ENCODE results near the gene RAB25.
A peak's percentile ranks its signal among the peaks of the same experiment; 100 is the strongest.
"Not testable (repeated sequence)": the region's sequence is repeated elsewhere in the genome, so short reads cannot be mapped to it uniquely, and the experiment has no call there.

Gene RAB25

DNA sequence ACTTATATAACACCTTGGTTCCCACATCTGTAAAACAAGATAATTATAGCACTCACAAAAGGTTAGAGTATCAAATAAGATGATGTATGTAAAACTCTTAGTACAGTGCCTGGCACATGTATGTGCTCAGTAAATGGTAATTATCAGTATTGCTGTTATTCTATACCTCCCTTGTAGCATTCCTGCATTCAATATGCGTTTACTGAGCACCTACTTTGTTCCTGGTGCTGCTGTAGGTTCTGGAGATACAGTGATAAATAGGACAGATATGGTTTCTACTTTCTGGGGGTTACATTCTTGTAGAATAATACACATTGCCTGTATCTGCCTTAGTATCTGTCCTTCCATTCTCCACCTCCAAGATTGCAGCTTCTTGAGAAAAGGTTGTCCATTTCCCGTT, 39.0 kb upstream of the RAB25 start:
- H3K4me3 ChIP-seq (replicated peaks; ENCODE audit: low read depth, low read length), result no peak overlapping the region
- no peak for DNase-seq (ENCODE audit: low read depth)
- TF ChIP-seq, protein P1, sequence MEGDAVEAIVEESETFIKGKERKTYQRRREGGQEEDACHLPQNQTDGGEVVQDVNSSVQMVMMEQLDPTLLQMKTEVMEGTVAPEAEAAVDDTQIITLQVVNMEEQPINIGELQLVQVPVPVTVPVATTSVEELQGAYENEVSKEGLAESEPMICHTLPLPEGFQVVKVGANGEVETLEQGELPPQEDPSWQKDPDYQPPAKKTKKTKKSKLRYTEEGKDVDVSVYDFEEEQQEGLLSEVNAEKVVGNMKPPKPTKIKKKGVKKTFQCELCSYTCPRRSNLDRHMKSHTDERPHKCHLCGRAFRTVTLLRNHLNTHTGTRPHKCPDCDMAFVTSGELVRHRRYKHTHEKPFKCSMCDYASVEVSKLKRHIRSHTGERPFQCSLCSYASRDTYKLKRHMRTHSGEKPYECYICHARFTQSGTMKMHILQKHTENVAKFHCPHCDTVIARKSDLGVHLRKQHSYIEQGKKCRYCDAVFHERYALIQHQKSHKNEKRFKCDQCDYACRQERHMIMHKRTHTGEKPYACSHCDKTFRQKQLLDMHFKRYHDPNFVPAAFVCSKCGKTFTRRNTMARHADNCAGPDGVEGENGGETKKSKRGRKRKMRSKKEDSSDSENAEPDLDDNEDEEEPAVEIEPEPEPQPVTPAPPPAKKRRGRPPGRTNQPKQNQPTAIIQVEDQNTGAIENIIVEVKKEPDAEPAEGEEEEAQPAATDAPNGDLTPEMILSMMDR (IDR thresholded peaks at IDR 0.05; ENCODE audit: low read length, missing control alignments), result no peak

DNA sequence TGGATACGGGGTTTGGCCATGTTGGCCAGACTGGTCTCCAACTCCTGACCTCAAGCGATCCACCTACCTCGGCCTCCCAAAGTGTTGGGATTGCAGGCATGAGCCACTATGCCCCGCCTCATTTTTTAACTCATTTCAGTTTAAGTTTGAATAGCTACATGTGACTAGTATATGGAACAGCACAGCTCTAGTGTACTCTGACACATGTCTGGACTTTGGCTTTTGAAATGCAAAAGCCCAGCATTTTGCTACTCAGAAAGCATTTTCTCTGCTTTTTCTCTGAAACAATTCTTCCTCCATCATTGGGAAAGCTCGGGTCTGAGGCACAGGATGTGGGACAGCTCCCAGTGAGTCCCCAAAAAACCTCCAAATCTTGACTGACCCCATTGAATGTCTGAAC, 36.2 kb upstream of the RAB25 start:
- TF ChIP-seq, protein P1 (IDR thresholded peaks at IDR 0.05; ENCODE audit: low read length, missing control alignments), result no peak
- no peak for DNase-seq (ENCODE audit: low read depth)
- H3K4me3 ChIP-seq (replicated peaks; ENCODE audit: low read depth, low read length), result no peak overlapping the region

DNA sequence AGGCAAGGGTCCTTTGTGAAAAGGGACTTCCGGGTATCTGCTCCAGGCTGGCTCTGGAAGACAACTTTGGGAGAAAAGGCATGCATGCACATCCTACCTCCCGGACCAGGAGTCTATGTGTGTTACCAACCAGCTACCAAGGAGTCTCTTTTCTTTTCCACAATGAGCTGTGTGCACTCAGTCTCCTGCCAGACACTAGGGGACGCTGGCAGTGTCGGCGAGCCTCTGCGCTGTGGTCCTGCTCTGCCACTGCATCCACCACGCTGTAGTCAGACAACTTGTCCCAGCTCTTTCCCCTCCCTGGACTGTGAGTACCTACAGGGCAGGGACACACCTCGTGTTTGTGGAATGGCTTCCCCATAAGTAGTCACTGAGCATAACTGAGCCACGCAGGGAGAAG, 35.1 kb upstream of the RAB25 start:
- TF ChIP-seq, protein P1 (IDR thresholded peaks at IDR 0.05; ENCODE audit: low read length, missing control alignments), result peak; percentile 84
- H3K4me3 ChIP-seq (replicated peaks; ENCODE audit: low read depth, low read length), result no peak overlapping the region
- peak; percentile 57 for DNase-seq (ENCODE audit: low read depth)

DNA sequence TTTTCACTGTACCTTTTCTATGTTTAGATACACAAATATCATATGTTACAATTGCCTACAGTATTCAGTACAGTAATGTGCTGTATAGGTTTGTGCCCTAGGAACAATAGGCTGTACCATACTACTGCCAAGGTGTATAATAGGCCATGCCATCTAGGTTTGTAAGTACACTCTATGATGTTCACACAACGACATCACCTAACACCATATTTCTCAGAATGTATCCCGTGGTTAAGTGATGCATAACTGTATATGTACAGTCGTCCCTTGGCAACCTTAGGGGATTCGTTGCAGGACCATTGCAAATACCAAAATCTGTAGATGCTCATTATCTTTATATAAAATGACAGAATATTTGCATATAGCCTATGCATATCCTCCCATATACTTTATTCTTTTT, 34.4 kb upstream of the RAB25 start:
- TF ChIP-seq, protein P1 (IDR thresholded peaks at IDR 0.05; ENCODE audit: low read length, missing control alignments), result no peak
- no peak overlapping the region for H3K4me3 ChIP-seq (replicated peaks; ENCODE audit: low read depth, low read length)
- DNase-seq (ENCODE audit: low read depth), result no peak

DNA sequence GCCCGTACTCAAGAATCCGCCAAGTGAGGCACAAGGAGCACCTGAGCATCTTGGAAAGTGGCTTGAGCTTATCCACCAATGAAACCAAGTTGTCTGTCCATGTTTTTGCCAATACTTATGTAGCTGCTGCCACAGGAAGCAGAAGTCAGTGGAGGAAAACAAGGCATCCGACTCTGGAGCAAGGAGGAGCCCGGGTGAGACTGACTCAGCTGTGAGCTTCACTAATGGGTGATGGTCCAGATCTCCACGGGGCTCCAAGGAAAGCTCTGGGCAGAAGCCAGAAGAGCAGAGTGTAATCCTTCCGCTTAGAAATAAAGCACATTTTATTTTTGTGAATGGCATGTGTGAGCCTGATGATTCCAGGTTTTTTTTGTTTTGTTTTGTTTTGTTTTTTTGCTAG, 27.9 kb upstream of the RAB25 start:
- DNase-seq (ENCODE audit: low read depth), result peak; percentile 40
- H3K4me3 ChIP-seq (replicated peaks; ENCODE audit: low read depth, low read length), result no peak overlapping the region
- TF ChIP-seq, protein P1 (IDR thresholded peaks at IDR 0.05; ENCODE audit: low read length, missing control alignments), result no peak

DNA sequence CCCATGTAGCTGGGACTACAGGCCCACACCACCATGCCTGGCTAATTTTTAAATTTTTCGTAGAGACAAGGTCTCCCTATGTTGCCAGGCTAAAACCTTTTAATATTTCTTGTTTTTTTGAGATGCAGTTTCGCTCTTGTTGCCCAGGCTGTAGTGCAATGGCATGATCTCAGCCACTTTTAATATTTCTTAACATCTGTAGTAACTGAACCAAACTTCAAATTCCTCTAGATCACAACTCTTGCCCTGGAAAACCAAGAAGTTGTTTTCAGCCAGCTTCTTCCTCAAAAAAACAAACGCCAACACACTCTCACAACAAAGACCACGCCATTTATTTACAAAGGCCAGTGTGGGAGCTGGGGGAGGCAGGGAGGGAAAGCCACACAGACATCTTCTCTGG, 26.0 kb upstream of the RAB25 start:
- not testable (repeated sequence) for H3K4me3 ChIP-seq (replicated peaks; ENCODE audit: low read depth, low read length); DNase-seq (ENCODE audit: low read depth)

DNA sequence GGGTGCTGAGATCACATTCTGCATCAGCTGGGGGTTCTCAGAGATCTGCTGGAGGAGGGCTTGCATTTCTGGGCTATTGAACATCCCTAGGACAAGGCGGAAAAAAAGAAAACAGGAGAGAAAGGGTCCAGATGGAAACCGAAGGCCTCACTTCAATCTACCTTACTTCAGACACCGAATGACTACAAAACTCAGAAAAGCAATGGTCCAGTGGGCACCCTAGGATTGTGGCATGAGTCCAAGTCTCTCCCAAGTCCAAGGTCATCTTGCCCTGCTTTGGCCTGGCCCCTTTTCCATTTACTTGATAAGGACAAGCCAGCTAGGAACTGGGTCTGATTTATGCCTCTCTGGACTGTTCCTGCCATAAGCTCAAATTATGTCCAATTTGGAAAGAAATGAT, 18.1 kb upstream of the RAB25 start:
- no peak for DNase-seq (ENCODE audit: low read depth)
- no peak overlapping the region for H3K4me3 ChIP-seq (replicated peaks; ENCODE audit: low read depth, low read length)
- TF ChIP-seq, protein P1 (IDR thresholded peaks at IDR 0.05; ENCODE audit: low read length, missing control alignments), result no peak

DNA sequence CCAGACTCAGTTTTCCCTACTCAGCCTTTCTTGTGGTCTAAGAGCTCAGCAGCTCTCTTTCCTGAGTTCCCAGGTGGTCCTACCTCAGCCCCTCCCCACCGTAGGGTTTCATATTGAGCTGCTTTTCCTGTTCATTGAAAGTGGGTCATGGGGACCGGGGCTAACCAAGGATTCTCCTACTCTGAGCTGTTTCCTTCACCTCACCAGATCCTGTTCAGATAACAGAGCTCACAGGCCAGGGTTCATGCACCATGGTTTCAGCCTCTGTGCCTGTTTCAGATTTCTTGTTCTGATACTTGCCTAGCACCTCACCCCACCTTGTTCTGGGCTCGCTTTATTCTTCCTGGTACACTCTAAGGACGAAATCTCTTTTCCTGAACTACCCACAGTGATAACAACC, 15.9 kb upstream of the RAB25 start:
- TF ChIP-seq, protein P1 (IDR thresholded peaks at IDR 0.05; ENCODE audit: low read length, missing control alignments), result no peak
- H3K4me3 ChIP-seq (replicated peaks; ENCODE audit: low read depth, low read length), result no peak overlapping the region
- no peak for DNase-seq (ENCODE audit: low read depth)

Measured in fibroblast of pulmonary artery (primary cell).